Neural cell (in vitro differentiated cells): ENCODE measurements around the gene PLD2.

Experiments
- EP300 ChIP-seq: fragments of 450-650 bp; conservative IDR thresholded peaks from 2 replicates; pipeline ENCODE4 v1.6.1; 2014; ENCODE audit warnings: antibody characterized with exemption, mild to moderate bottlenecking, moderate library complexity; ENCODE audit not compliant: poor library complexity, severe bottlenecking
- EZH2 ChIP-seq: fragments of 200-600, 300-800 bp; shearing (Covaris generic), sonication (generic); IDR thresholded peaks from 2 replicates; pipeline ENCODE4 v1.6.1; 2014; ENCODE audit warnings: antibody characterized with exemption, low read length, borderline replicate concordance, mild to moderate bottlenecking; ENCODE audit not compliant: insufficient read depth, poor library complexity, severe bottlenecking
- POLR2AphosphoS5 ChIP-seq: IDR thresholded peaks from 2 replicates; pipeline ENCODE4 v1.6.1; 2012
- SMC3 ChIP-seq: fragments of 450-650 bp; conservative IDR thresholded peaks from 2 replicates; pipeline ENCODE4 v1.6.1; 2014; ENCODE audit warnings: antibody characterized with exemption, mild to moderate bottlenecking, moderate library complexity; ENCODE audit not compliant: poor library complexity
- TAF1 ChIP-seq: IDR thresholded peaks from 2 replicates; pipeline ENCODE4 v1.6.1; 2012; ENCODE audit warnings: low read depth
- TF ChIP-seq, protein P1 (sequence below): fragments of 450-650 bp; IDR thresholded peaks from 2 replicates; pipeline ENCODE4 v1.5.1; 2014; ENCODE audit warnings: antibody characterized with exemption, mild to moderate bottlenecking, moderate library complexity; ENCODE audit not compliant: poor library complexity, severe bottlenecking
- TF ChIP-seq, protein P2 (sequence below): IDR thresholded peaks from 2 replicates; pipeline ENCODE4 v1.6.1; 2012; ENCODE audit warnings: borderline replicate concordance

DNA sequence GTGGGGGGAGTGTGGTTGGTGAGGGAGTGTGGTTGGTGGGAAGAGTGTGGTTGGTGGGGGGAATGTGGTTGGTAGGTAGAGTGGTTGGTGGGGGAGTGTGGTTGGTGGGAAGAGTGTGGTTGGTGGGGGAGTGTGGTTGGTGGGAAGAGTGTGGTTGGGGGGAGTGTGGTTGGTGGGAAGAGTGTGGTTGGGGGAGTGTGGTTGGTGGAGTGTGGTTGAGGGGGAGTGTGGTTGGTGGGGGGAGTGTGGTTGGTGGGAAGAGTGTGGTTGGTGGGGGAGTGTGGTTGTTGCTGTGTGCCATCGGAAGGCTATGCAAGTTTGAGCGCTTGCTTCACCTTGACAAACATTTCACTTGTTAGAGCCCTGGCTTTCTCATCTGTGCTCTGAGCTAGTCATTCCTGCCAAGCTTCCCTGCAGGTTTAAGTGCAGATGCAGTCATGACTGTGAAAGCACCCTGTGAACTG is 46.3 kb downstream of the PLD2 start:
- TF ChIP-seq, protein P1, sequence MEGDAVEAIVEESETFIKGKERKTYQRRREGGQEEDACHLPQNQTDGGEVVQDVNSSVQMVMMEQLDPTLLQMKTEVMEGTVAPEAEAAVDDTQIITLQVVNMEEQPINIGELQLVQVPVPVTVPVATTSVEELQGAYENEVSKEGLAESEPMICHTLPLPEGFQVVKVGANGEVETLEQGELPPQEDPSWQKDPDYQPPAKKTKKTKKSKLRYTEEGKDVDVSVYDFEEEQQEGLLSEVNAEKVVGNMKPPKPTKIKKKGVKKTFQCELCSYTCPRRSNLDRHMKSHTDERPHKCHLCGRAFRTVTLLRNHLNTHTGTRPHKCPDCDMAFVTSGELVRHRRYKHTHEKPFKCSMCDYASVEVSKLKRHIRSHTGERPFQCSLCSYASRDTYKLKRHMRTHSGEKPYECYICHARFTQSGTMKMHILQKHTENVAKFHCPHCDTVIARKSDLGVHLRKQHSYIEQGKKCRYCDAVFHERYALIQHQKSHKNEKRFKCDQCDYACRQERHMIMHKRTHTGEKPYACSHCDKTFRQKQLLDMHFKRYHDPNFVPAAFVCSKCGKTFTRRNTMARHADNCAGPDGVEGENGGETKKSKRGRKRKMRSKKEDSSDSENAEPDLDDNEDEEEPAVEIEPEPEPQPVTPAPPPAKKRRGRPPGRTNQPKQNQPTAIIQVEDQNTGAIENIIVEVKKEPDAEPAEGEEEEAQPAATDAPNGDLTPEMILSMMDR = no peak
- TF ChIP-seq POLR2AphosphoS5 (no peak), EP300 (no peak), EZH2 (no peak), TAF1 (no peak), SMC3 (no peak)
- TF ChIP-seq, protein P2, sequence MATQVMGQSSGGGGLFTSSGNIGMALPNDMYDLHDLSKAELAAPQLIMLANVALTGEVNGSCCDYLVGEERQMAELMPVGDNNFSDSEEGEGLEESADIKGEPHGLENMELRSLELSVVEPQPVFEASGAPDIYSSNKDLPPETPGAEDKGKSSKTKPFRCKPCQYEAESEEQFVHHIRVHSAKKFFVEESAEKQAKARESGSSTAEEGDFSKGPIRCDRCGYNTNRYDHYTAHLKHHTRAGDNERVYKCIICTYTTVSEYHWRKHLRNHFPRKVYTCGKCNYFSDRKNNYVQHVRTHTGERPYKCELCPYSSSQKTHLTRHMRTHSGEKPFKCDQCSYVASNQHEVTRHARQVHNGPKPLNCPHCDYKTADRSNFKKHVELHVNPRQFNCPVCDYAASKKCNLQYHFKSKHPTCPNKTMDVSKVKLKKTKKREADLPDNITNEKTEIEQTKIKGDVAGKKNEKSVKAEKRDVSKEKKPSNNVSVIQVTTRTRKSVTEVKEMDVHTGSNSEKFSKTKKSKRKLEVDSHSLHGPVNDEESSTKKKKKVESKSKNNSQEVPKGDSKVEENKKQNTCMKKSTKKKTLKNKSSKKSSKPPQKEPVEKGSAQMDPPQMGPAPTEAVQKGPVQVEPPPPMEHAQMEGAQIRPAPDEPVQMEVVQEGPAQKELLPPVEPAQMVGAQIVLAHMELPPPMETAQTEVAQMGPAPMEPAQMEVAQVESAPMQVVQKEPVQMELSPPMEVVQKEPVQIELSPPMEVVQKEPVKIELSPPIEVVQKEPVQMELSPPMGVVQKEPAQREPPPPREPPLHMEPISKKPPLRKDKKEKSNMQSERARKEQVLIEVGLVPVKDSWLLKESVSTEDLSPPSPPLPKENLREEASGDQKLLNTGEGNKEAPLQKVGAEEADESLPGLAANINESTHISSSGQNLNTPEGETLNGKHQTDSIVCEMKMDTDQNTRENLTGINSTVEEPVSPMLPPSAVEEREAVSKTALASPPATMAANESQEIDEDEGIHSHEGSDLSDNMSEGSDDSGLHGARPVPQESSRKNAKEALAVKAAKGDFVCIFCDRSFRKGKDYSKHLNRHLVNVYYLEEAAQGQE = no peak
